HUES6 (cell line): ENCODE measurements around the gene ADPRM.
A peak's percentile ranks its signal among the peaks of the same experiment; 100 is the strongest.

Source experiments
- H3K27ac ChIP-seq: 2 replicates; pipeline ENCODE4 v1.7.0; 2013; ENCODE audit warnings: low read depth, mild to moderate bottlenecking, low read length, inconsistent platforms
- H3K27me3 ChIP-seq: 2 replicates; pipeline ENCODE4 v1.6.1; 2013; ENCODE audit warnings: low read length; ENCODE audit not compliant: control insufficient read depth, insufficient read depth
- H3K36me3 ChIP-seq: 2 replicates; pipeline ENCODE4 v1.6.1; 2013; ENCODE audit warnings: low read length; ENCODE audit not compliant: control insufficient read depth, insufficient read depth
- H3K4me1 ChIP-seq: 2 replicates; pipeline ENCODE4 v1.6.1; 2013; ENCODE audit warnings: low read length; ENCODE audit not compliant: control insufficient read depth, insufficient read depth
- H3K4me3 ChIP-seq: 2 replicates; pipeline ENCODE4 v1.5.1; 2013; ENCODE audit warnings: low read depth, low read length
- H3K9ac ChIP-seq: one replicate; pipeline ENCODE4 v1.6.1; 2013; ENCODE audit warnings: mild to moderate bottlenecking, low read length
- H3K9me3 ChIP-seq: 2 replicates; pipeline ENCODE4 v1.6.1; 2013; ENCODE audit warnings: low read depth, low read length; ENCODE audit not compliant: control insufficient read depth, insufficient read depth

ADPRM gene, protein sequence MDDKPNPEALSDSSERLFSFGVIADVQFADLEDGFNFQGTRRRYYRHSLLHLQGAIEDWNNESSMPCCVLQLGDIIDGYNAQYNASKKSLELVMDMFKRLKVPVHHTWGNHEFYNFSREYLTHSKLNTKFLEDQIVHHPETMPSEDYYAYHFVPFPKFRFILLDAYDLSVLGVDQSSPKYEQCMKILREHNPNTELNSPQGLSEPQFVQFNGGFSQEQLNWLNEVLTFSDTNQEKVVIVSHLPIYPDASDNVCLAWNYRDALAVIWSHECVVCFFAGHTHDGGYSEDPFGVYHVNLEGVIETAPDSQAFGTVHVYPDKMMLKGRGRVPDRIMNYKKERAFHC

DNA sequence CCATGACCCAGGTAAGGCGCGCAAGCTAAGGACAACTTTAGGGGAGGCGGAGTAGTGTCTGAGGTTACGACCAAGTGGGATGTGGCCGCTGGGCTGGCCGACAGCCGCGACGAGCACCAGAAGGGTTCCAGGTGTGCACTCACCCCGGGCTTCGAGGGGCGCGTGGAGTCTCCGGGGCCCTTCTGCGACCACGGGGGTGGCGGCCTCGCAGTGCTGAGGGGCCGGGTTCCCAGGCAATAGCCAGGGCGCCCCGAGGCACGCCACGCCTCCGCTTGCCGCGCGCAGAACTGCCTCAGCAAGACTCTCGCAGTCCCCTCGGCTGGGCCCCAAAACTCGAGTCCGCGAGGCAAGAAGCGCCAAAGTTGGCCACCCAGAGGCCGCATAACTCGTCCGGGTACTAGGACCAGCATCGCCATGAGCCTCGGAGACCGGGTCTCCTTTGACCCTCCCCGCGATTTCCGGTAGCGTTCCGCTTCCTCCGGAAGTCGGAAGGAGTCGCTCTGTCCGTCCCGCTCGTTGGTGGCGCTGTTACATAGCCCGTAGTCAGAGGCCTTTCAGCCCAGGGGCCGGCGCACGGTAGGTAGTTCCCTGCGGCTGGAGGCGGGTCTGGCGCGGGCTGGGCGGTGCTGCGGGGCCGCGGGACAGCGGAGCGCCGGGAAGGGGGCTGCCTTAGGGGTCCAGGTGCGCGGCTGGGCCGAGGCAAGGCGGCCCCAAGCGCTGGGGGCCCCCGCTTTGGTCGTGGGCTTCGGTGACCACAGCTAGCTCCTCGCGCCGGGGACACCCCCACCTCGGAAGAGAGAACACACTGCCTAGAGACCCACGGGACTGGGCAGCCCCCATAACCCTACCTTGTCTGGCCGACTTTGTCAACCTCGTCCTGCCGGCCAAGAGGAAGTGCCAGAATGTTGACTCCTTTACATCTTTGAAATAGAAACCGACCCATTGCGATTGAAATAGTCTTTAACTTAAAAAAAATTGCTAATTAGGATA is at the start of gene ADPRM, which contains the start of gene SCO1:
Gene ADPRM, plus strand, starts transcription at position 503 of the 990 bp plus-strand sequence. CDS start 7,333 bp downstream, outside the sequence.
Gene SCO1, minus strand, starts transcription at position 442 of the 990 bp plus-strand sequence. Its CDS starts 26 bp downstream, at position 416.
- H3K27me3 ChIP-seq, result no peaks in the 10 kb centered on the region
- no peaks in the 10 kb centered on the region for H3K9me3 ChIP-seq
- no peaks in the 10 kb centered on the region for H3K4me1 ChIP-seq
- peaks cover 32% of the 10 kb centered on the region for H3K36me3 ChIP-seq
- H3K9ac ChIP-seq, result peak within 1 kb of the TSS; percentile 94
- peak within 1 kb of the TSS; percentile 99 for H3K4me3 ChIP-seq
- H3K27ac ChIP-seq, result peak within 1 kb of the TSS; percentile 88

DNA sequence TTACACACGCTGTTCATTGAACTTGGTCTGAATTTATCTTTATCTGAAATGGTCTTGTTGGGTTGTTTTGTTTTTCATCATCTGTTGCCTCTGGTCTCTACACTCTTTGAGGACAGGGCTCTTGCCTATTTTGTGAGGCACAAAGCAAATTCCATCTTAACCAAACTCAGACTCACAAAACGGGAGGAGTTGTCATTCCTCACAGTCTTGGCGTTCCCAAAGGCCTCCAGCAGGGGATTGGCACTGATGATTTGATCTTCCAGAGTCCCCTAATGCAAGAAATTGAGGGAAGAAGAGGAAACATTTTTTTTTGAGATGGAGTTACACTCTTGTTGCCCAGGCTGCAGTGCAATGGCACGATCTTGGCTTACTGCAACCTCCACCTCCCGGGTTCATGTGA is 49.0 kb upstream of the ADPRM start:
- no peak overlapping the region for H3K4me3 ChIP-seq
- H3K9me3 ChIP-seq, result no peaks in the 10 kb centered on the region
- no peaks in the 10 kb centered on the region for H3K27me3 ChIP-seq
- H3K36me3 ChIP-seq, result no peaks in the 10 kb centered on the region
- no peak overlapping the region for H3K27ac ChIP-seq
- H3K4me1 ChIP-seq, result no peaks in the 10 kb centered on the region
- H3K9ac ChIP-seq, result no peak overlapping the region

DNA sequence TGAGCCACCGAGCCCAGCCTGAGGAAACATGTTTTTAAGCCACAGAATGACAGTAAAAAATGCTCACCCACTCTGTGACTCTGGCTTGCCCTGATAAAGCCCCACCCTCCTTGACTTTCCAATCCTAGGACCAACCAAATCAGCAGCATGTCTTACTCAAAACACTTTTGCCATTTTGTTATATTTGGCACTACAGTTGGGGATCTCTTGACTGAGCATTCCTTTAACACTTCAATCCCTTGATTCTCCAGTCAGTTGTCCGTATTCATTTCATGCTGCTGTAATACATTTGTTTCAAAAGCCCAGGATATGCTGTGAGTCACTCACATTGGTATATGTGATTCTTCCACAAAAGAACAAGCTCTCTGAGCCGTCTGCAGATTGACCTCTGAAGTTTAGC is 48.4 kb upstream of the ADPRM start:
- Histone ChIP-seq H3K4me1 (no peaks in the 10 kb centered on the region), H3K27ac (no peak overlapping the region), H3K27me3 (no peaks in the 10 kb centered on the region), H3K36me3 (no peaks in the 10 kb centered on the region), H3K9me3 (no peaks in the 10 kb centered on the region), H3K9ac (no peak overlapping the region), H3K4me3 (no peak overlapping the region)

DNA sequence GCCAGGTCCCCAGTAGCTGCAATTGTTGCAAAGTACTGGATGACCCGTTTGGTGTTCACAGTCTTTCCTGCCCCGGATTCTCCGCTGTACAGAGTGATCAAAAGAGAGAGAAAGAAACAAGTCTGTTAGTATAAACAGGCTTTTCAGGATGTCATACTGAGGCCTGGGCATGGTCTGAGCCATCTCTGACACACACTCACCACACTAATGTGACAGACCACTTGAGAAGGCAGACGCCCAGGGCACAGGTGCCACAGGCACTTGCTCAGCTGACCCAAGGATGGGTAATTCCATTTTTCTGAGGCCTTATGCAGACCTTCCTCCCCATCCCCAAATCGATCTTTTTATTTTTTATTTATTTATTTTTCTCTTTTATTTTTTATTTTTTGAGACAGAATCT is 47.8 kb upstream of the ADPRM start:
- no peaks in the 10 kb centered on the region for H3K9me3 ChIP-seq
- no peak overlapping the region for H3K27ac ChIP-seq
- no peak overlapping the region for H3K4me3 ChIP-seq
- no peaks in the 10 kb centered on the region for H3K36me3 ChIP-seq
- H3K9ac ChIP-seq, result no peak overlapping the region
- no peaks in the 10 kb centered on the region for H3K4me1 ChIP-seq
- H3K27me3 ChIP-seq, result no peaks in the 10 kb centered on the region

DNA sequence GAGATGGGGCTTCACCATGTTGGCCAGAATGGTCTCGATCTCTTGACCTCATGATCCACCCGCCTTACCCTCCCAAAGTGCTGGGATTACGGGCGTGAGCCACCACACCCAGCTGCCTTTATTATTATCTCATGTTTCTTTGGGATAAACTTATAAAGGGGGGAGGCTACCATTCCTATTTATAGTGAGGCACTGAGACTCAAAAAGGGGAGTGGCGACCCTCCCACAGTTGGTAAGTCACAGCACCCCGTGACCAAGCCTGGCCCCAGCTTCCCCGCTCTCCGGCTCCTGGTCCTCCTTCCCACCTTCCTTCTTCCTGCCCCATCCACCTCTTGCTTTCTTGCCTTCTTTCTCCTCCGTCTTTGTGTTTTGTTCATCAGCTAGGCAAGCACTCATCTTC is 45.5 kb upstream of the ADPRM start:
- no peaks in the 10 kb centered on the region for H3K4me1 ChIP-seq
- no peak overlapping the region for H3K4me3 ChIP-seq
- H3K9ac ChIP-seq, result no peak overlapping the region
- no peaks in the 10 kb centered on the region for H3K27me3 ChIP-seq
- no peak overlapping the region for H3K27ac ChIP-seq
- H3K9me3 ChIP-seq, result no peaks in the 10 kb centered on the region
- no peaks in the 10 kb centered on the region for H3K36me3 ChIP-seq

DNA sequence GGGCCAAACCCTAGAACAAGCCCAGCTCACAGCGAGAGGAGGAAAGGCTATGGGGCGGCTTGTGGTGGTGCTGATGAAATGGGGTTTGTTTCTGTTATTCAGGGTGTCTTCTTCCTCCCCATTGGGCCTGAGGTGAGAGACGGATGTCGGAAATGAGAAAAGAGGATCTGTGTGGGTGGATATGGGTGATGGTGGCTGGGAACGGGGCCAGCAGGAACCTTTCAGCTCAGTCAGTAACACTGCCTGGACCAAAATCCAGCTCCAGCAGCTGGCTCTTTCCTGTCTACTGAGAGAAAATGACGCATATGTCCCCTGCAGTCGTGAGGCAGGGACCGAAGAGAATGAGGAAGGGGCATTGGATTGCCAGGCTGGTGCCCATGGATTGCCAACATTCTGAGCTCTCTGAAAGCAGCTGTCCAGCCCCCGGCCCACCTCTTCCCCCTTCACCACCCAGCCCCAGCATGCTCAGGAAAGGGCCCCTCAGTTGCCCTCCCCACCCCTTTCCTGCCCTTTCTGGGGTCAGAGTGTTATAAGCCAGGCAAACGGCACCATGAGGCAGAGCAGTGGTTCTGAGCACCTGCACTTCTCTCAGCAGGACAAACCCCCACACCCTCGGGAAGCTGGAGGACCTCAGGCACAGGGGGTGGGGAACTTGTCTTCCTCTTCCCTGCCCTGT is 44.3 kb upstream of the ADPRM start:
- Histone ChIP-seq H3K9me3 (no peaks in the 10 kb centered on the region), H3K9ac (no peak overlapping the region), H3K27me3 (no peaks in the 10 kb centered on the region), H3K36me3 (no peaks in the 10 kb centered on the region), H3K27ac (no peak overlapping the region), H3K4me1 (no peaks in the 10 kb centered on the region), H3K4me3 (no peak overlapping the region)

DNA sequence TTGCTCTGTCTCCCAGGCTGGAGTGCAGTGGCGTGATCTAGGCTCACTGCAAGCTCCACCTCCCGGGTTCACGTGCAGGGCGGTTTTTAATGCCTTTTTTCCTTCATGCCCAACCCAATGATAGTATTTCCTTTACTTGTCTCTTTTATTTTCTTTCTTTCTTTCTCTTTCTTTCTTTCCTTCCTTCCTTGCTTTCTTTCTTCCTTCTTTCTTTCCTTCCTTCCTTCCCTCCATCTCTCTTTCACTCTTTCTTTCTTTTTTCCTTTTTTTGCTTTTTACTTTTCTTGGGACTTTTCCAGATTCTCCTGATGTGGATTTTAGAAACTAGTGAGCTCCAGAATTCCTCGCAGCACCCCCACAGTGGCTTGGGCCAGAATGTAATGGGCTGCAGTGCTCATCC is 43.4 kb upstream of the ADPRM start:
- Histone ChIP-seq H3K36me3 (no peaks in the 10 kb centered on the region), H3K9ac (no peak overlapping the region), H3K9me3 (no peaks in the 10 kb centered on the region), H3K27ac (no peak overlapping the region), H3K4me3 (no peak overlapping the region), H3K4me1 (no peaks in the 10 kb centered on the region), H3K27me3 (no peaks in the 10 kb centered on the region)

DNA sequence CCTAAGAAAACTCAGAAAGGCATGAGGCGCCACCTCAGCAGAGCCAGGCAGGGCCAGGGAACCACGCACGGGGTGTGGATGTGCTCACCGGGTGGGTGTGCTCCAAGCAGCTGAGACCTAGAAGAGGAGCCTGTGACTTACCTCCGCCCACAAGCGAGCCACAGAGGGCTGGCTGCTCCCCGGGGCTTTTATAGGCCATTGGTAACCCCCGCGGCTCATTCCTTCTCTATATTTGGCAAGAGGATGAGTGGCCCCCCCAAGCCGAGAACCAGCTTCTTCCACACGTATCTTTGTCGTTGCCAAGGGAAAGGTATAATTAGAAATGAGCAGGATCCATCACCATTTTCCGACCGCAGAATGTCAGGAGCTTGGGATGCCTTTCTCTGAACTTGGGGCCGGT is 40.2 kb upstream of the ADPRM start, which contains the start of gene MYH3:
Gene MYH3, minus strand, starts transcription at position 162 of the 400 bp plus-strand sequence. CDS start 2,245 bp downstream, outside the sequence.
- H3K27me3 ChIP-seq, result no peaks in the 10 kb centered on the region
- no peak within 1 kb of the TSS for H3K9ac ChIP-seq
- H3K9me3 ChIP-seq, result no peaks in the 10 kb centered on the region
- no peaks in the 10 kb centered on the region for H3K4me1 ChIP-seq
- H3K36me3 ChIP-seq, result no peaks in the 10 kb centered on the region
- no peak within 1 kb of the TSS for H3K4me3 ChIP-seq
- no peak within 1 kb of the TSS for H3K27ac ChIP-seq

DNA sequence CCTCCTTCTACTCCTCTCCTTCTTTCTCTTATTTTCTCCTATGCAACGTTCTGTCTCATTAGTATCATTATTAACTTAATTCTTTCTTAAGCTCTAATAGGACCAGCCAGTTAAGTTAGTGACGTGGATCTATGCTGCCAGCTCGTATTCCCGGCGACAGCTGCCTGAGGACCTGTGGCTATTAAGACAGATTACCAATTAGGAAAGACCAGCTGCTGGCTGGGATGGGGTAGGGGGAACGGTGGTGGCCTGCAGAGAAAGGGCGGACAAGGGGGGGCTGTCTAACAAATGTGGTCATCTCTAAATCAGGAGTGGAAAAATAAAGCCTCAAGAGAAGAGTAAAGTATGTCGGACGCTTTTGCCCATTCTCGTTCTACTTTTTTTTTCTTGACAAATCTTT is 39.5 kb upstream of the ADPRM start:
- Histone ChIP-seq H3K9ac (no peak overlapping the region), H3K27ac (no peak overlapping the region), H3K4me3 (no peak overlapping the region), H3K27me3 (no peaks in the 10 kb centered on the region), H3K9me3 (no peaks in the 10 kb centered on the region), H3K4me1 (no peaks in the 10 kb centered on the region), H3K36me3 (no peaks in the 10 kb centered on the region)

DNA sequence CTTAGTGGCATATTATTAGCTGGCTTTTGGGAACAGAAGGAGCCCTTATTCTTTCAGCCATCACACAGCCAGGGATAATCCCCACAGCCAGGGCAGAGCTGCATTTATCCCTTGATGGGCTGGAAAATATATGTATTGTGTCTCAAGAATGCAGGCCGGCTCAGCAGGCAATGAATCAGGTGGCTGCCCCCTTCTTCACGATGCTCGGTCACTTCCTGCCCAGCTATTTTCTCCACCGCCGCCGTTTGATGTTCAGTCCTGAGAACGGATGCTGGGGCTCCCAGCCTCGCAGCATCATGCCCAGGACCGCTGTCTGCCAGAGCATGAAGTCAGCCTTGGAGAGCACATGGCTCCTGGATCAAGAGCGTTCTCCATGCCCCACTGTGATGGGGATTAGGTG is 36.0 kb upstream of the ADPRM start:
- H3K9me3 ChIP-seq, result no peaks in the 10 kb centered on the region
- H3K27ac ChIP-seq, result no peak overlapping the region
- no peak overlapping the region for H3K4me3 ChIP-seq
- no peaks in the 10 kb centered on the region for H3K4me1 ChIP-seq
- H3K27me3 ChIP-seq, result no peaks in the 10 kb centered on the region
- H3K9ac ChIP-seq, result no peak overlapping the region
- H3K36me3 ChIP-seq, result no peaks in the 10 kb centered on the region
